HL-60 (cell line): ENCODE measurements around the gene TEAD2.

ENCODE experiments used
- DNase-seq, 2 experiments: peaks; one replicate each; pipeline ENCODE4 v3.0.0-alpha.2; 2010 to 2020; ENCODE audit warnings: low read depth in 1 of 2, low spot score in 1 of 2
- H3K27ac ChIP-seq: fragments of 250-450 bp; sonication (Bioruptor Pico); replicated peaks from 2 replicates; pipeline ENCODE4 v1.5.1; 2020; ENCODE audit warnings: mild to moderate bottlenecking, moderate library complexity
- H3K27me3 ChIP-seq: fragments of 250-450 bp; sonication (Bioruptor Pico); 2 replicates; pipeline ENCODE4 v1.5.1; 2021; ENCODE audit warnings: mild to moderate bottlenecking, moderate library complexity; ENCODE audit not compliant: insufficient read depth, poor library complexity, severe bottlenecking
- H3K4me3 ChIP-seq: replicated peaks from 2 replicates; pipeline ENCODE4 v1.5.1; 2011; ENCODE audit warnings: mild to moderate bottlenecking, control low read depth, low read length; ENCODE audit not compliant: insufficient read depth
- GABPA ChIP-seq: IDR thresholded peaks from 2 replicates; pipeline ENCODE4 v1.6.1; 2012; ENCODE audit warnings: low read depth
- POLR2AphosphoS5 ChIP-seq: IDR thresholded peaks from 2 replicates; pipeline ENCODE4 v1.6.1; 2012; ENCODE audit warnings: low read depth
- SPI1 ChIP-seq: IDR thresholded peaks from 2 replicates; pipeline ENCODE4 v1.6.1; 2012; ENCODE audit warnings: low read depth, mild to moderate bottlenecking, borderline replicate concordance
- TF ChIP-seq, protein P1 (sequence below): IDR thresholded peaks from one replicate; pipeline ENCODE4 v1.5.1; 2011; ENCODE audit warnings: low read length, control low read depth, inconsistent platforms; ENCODE audit not compliant: insufficient read depth
- TF ChIP-seq, protein P2 (sequence below): IDR thresholded peaks from 2 replicates; pipeline ENCODE4 v1.6.1; 2012; ENCODE audit warnings: low read depth; ENCODE audit not compliant: insufficient replicate concordance

Gene TEAD2

DNA sequence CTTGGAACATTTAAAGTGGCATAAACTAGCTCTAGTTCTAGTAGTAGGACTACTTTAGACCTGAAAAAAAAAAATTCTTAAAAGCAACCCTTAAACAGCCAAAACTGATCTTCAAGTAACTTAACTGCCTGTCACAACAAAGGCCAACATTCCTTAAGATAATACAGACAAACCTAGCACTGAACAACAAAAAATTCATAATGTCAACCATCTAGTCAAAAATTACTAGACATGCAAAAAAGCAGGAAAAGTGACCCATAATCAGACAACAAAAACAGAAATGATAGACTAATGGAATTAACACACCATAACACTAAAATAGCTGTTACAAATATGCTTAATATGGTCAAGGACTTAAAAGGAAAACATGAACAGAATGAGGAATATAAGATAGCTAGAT is 43.9 kb downstream of the TEAD2 start:
- Histone ChIP-seq H3K27ac (no peak overlapping the region), H3K4me3 (no peak overlapping the region), H3K27me3 (no peaks in the 10 kb centered on the region)
- TF ChIP-seq, protein P1, sequence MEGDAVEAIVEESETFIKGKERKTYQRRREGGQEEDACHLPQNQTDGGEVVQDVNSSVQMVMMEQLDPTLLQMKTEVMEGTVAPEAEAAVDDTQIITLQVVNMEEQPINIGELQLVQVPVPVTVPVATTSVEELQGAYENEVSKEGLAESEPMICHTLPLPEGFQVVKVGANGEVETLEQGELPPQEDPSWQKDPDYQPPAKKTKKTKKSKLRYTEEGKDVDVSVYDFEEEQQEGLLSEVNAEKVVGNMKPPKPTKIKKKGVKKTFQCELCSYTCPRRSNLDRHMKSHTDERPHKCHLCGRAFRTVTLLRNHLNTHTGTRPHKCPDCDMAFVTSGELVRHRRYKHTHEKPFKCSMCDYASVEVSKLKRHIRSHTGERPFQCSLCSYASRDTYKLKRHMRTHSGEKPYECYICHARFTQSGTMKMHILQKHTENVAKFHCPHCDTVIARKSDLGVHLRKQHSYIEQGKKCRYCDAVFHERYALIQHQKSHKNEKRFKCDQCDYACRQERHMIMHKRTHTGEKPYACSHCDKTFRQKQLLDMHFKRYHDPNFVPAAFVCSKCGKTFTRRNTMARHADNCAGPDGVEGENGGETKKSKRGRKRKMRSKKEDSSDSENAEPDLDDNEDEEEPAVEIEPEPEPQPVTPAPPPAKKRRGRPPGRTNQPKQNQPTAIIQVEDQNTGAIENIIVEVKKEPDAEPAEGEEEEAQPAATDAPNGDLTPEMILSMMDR, result no peak
- TF ChIP-seq POLR2AphosphoS5 (no peak), GABPA (no peak), SPI1 (no peak)
- TF ChIP-seq, protein P2, sequence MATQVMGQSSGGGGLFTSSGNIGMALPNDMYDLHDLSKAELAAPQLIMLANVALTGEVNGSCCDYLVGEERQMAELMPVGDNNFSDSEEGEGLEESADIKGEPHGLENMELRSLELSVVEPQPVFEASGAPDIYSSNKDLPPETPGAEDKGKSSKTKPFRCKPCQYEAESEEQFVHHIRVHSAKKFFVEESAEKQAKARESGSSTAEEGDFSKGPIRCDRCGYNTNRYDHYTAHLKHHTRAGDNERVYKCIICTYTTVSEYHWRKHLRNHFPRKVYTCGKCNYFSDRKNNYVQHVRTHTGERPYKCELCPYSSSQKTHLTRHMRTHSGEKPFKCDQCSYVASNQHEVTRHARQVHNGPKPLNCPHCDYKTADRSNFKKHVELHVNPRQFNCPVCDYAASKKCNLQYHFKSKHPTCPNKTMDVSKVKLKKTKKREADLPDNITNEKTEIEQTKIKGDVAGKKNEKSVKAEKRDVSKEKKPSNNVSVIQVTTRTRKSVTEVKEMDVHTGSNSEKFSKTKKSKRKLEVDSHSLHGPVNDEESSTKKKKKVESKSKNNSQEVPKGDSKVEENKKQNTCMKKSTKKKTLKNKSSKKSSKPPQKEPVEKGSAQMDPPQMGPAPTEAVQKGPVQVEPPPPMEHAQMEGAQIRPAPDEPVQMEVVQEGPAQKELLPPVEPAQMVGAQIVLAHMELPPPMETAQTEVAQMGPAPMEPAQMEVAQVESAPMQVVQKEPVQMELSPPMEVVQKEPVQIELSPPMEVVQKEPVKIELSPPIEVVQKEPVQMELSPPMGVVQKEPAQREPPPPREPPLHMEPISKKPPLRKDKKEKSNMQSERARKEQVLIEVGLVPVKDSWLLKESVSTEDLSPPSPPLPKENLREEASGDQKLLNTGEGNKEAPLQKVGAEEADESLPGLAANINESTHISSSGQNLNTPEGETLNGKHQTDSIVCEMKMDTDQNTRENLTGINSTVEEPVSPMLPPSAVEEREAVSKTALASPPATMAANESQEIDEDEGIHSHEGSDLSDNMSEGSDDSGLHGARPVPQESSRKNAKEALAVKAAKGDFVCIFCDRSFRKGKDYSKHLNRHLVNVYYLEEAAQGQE, result no peak
- no peak for DNase-seq

DNA sequence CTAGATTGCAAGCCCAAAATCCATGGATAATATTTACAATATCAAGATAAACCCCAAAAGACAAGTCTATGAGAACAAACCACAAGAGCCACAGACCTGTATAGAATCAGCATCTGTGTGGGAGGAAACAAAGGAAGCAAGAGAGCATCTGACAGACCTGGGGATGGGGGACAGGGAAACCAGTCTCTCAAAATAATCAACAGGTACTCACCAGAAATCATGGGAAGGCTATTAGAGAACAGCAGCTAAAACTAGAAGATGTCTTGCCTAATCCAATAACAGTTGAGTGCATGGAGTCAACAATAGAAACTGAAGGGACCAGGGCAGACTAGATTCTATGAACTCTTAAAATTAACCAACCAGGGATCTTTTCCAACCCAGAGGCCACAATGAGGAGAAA is 45.9 kb downstream of the TEAD2 start:
- TF ChIP-seq GABPA, result no peak
- no peak for TF ChIP-seq SPI1
- TF ChIP-seq POLR2AphosphoS5, result no peak
- TF ChIP-seq, protein P2, result no peak
- TF ChIP-seq, protein P1, result no peak
- no peak for DNase-seq
- Histone ChIP-seq H3K27me3 (no peaks in the 10 kb centered on the region), H3K27ac (no peak overlapping the region), H3K4me3 (no peak overlapping the region)

DNA sequence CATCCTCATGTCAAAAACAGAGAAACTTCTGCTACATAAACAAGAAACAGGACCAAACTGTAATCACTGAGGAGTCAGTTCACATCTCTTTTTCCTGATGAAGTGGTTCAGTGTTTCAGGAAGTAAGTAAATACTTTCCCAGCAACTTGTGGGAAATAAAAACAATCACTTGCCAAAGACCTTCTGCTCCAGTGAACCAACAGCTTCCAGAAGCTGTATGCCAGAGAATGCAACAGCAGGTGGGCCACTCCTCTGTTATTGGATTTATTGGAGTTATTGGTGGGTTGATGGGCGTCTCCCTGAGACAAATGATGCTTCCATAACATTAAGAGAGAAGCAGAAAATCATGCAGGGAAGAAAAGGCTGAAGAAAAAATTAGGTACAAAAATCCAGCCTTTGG is 47.1 kb downstream of the TEAD2 start:
- Histone ChIP-seq H3K27ac (no peak overlapping the region), H3K27me3 (no peaks in the 10 kb centered on the region), H3K4me3 (no peak overlapping the region)
- TF ChIP-seq, protein P1, result no peak
- TF ChIP-seq GABPA (no peak), SPI1 (no peak), POLR2AphosphoS5 (no peak)
- TF ChIP-seq, protein P2, result no peak
- DNase-seq, result no peak
